Calu3 (cell line): ENCODE results near the gene AHI1. TPM values are rescaled to one million over a fixed set of nuclear protein-coding genes. Genes with fewer than 3 reads are reported as not detected.

Source experiments
- BruUV-seq: library from RNA; stranded (reverse); fragments of 400-500 nt; replicated peaks from 2 replicates; lab custom pipeline; 2021; lab: Mats Ljungman, UMichigan
- CTCF ChIA-PET: fragments of 300-600 bp; sonication (Branson Sonifier 250); formaldehyde crosslinking; loops from one replicate; lab custom pipeline; 2022; ENCODE audit warnings: antibody characterized with exemption; lab: Charles Lee
- DNase-seq: peaks from one replicate; pipeline ENCODE4 v3.0.0; 2022
- H3K27ac Mint-ChIP-seq: one replicate; pipeline ENCODE4 v1.8.0; 2022; ENCODE audit warnings: mixed read lengths; ENCODE audit not compliant: unreplicated experiment
- H3K27me3 Mint-ChIP-seq: one replicate; pipeline ENCODE4 v1.8.0; 2022; ENCODE audit warnings: mixed read lengths; ENCODE audit not compliant: unreplicated experiment
- H3K36me3 Mint-ChIP-seq: one replicate; pipeline ENCODE4 v1.8.0; 2022; ENCODE audit warnings: mild to moderate bottlenecking, moderate library complexity, mixed read lengths; ENCODE audit not compliant: insufficient read depth, unreplicated experiment
- H3K4me1 Mint-ChIP-seq: one replicate; pipeline ENCODE4 v1.8.0; 2022; ENCODE audit warnings: mild to moderate bottlenecking, low read depth, mixed read lengths; ENCODE audit not compliant: unreplicated experiment
- H3K4me3 Mint-ChIP-seq: one replicate; pipeline ENCODE4 v1.8.0; 2022; ENCODE audit warnings: mild to moderate bottlenecking, low read depth, moderate library complexity, mixed read lengths; ENCODE audit not compliant: unreplicated experiment
- H3K9me3 Mint-ChIP-seq: one replicate; pipeline ENCODE4 v1.8.0; 2022; ENCODE audit warnings: low read depth, mixed read lengths; ENCODE audit not compliant: unreplicated experiment
- CTCF ChIP-seq: fragments of 200-600 bp; IDR thresholded peaks from one replicate; pipeline ENCODE4 v1.8.0; 2022; ENCODE audit warnings: antibody characterized with exemption; ENCODE audit not compliant: unreplicated experiment
- intact Hi-C: fragments of 100-400 bp; cut with micrococcal nuclease; formaldehyde crosslinking; loops from one replicate; pipeline ENCODE4 v1.10.0; 2022; ENCODE audit not compliant: unreplicated experiment
- total RNA-seq: library from RNA; stranded (reverse); gene quantifications from 2 replicates; pipeline ENCODE4 v1.2.3, GENCODE V29; 2022

The AHI1 gene
- total RNA-seq, 1 experiment from 2014 or later: 18.0 TPM

- Mint-ChIP-seq H3K27me3 (no peaks in the 10 kb centered on the region), H3K27ac (no peak overlapping the region), H3K4me3 (no peak overlapping the region), H3K36me3 (no peaks in the 10 kb centered on the region), H3K4me1 (no peaks in the 10 kb centered on the region), H3K9me3 (no peaks in the 10 kb centered on the region)
- no TSS peak for BruUV-seq
- intact Hi-C loops: no loop called here
- no peak for TF ChIP-seq CTCF
- DNase-seq: no peak
- CTCF ChIA-PET: interaction anchor here (0.6 kb wide), 2 partner anchors 234 to 379 kb away, joined by 3 to 5 read pairs; no protein-coding TSS in a partner anchor
Measured at GRCh38 chr6:135418040-135418760, 79.3 kb downstream of the AHI1 start.

- CTCF ChIA-PET: interaction anchor here (0.7 kb wide), 1 partner anchor 345 kb away, joined by 3 read pairs; no protein-coding TSS in a partner anchor
- no TSS peak for BruUV-seq
- H3K4me1 Mint-ChIP-seq: no peaks in the 10 kb centered on the region
- H3K27me3 Mint-ChIP-seq: no peaks in the 10 kb centered on the region
- H3K36me3 Mint-ChIP-seq: no peaks in the 10 kb centered on the region
- no peak overlapping the region for H3K4me3 Mint-ChIP-seq
- DNase-seq: peak; percentile 0
- no peaks in the 10 kb centered on the region for H3K9me3 Mint-ChIP-seq
- no peak for TF ChIP-seq CTCF
- no peak overlapping the region for H3K27ac Mint-ChIP-seq
- intact Hi-C loops: no loop called here
Measured at GRCh38 chr6:135412761-135413160, 84.8 kb downstream of the AHI1 start.

- no TSS peak for BruUV-seq
- CTCF ChIA-PET: no interaction called here
- no peak for DNase-seq
- H3K4me3 Mint-ChIP-seq: no peak overlapping the region
- intact Hi-C loops: no loop called here
- H3K4me1 Mint-ChIP-seq: no peaks in the 10 kb centered on the region
- no peaks in the 10 kb centered on the region for H3K36me3 Mint-ChIP-seq
- TF ChIP-seq CTCF: no peak
- no peaks in the 10 kb centered on the region for H3K9me3 Mint-ChIP-seq
- H3K27ac Mint-ChIP-seq: no peak overlapping the region
- H3K27me3 Mint-ChIP-seq: no peaks in the 10 kb centered on the region
Measured at GRCh38 chr6:135411849-135412248, 85.7 kb downstream of the AHI1 start.

- no peak for TF ChIP-seq CTCF
- Mint-ChIP-seq H3K27ac (no peak overlapping the region), H3K9me3 (no peaks in the 10 kb centered on the region), H3K36me3 (no peaks in the 10 kb centered on the region), H3K4me3 (no peak overlapping the region), H3K4me1 (no peaks in the 10 kb centered on the region), H3K27me3 (no peaks in the 10 kb centered on the region)
- intact Hi-C loops: no loop called here
- DNase-seq: no peak
- no TSS peak for BruUV-seq
- CTCF ChIA-PET: no interaction called here
Measured at GRCh38 chr6:135411339-135411738, 86.2 kb downstream of the AHI1 start.
